HepG2 (cell line): ENCODE results near the gene BAMBI. TPM values are rescaled to one million over a fixed set of nuclear protein-coding genes. Genes with fewer than 3 reads are reported as not detected.

Experiments used
- ATAC-seq: fragments of 200-7000 bp; cut with Tn5 transposase; 3 replicates; pipeline ENCODE4 v1.9.1; 2020; ENCODE audit warnings: mild to moderate bottlenecking, moderate library complexity
- BruUV-seq: library from RNA; stranded (reverse); fragments of 400-500 nt; replicated peaks from 2 replicates; lab custom pipeline; 2021; lab: Mats Ljungman, UMichigan
- CTCF ChIA-PET: fragments of 300-600 bp; formaldehyde crosslinking; extraction: SDS; loops from one replicate; lab custom pipeline; 2021; ENCODE audit warnings: low total read pairs, inconsistent platforms, low intra/inter-chr PET ratio; lab: Yijun Ruan, JAX
- POLR2A ChIA-PET: fragments of 350-600 bp; sonication (Branson Sonifier 250); formaldehyde crosslinking; loops from one replicate; lab custom pipeline; 2020; ENCODE audit warnings: antibody characterized with exemption, inconsistent platforms; lab: Yijun Ruan, JAX
- DNase-seq: peaks from one replicate; pipeline ENCODE4 v3.0.0-alpha.2; 2015; ENCODE audit warnings: low spot score
- FAIRE-seq: peaks from 3 replicates; lab custom pipeline; 2011; peaks lifted over from hg19 to GRCh38; lab: Jason Lieb, UNC
- H2AFZ ChIP-seq: one replicate; pipeline ENCODE4 v1.6.1; 2011; ENCODE audit warnings: low read length, inconsistent platforms
- H3K27ac ChIP-seq: fragments of 300-600 bp; 3 replicates; pipeline ENCODE4 v1.8.0; 2011; ENCODE audit warnings: mixed run types, mild to moderate bottlenecking, mixed read lengths, low read length, inconsistent platforms; ENCODE audit not compliant: insufficient read depth; ENCODE audit errors: extremely low read length
- H3K27me3 ChIP-seq, 2 experiments: fragments of 200-600 bp in 1 of 2; 2 replicates in 1 of 2; 3 replicates in 1 of 2; pipeline versions ENCODE4 v1.6.0 to v1.8.0; 2011; ENCODE audit warnings: low read length in 2 of 2, mild to moderate bottlenecking in 2 of 2, moderate library complexity in 2 of 2, inconsistent platforms in 1 of 2; ENCODE audit not compliant: insufficient read depth in 2 of 2, control insufficient read depth in 1 of 2
- H3K36me3 ChIP-seq, 2 experiments: fragments of 200-600 bp in 1 of 2; replicated peaks in 1 of 2; 2 replicates in 1 of 2; 3 replicates in 1 of 2; pipeline versions ENCODE4 v1.5.1 to v1.8.0; 2011; ENCODE audit warnings: low read length in 2 of 2, inconsistent platforms in 1 of 2; ENCODE audit not compliant: insufficient read depth in 2 of 2, control insufficient read depth in 1 of 2
- H3K4me1 ChIP-seq: 2 replicates; pipeline ENCODE4 v1.5.1; 2012; ENCODE audit warnings: low read length, inconsistent platforms; ENCODE audit not compliant: insufficient read depth
- H3K4me2 ChIP-seq: 2 replicates; pipeline ENCODE4 v1.6.0; 2011; ENCODE audit warnings: low read depth, low read length, inconsistent platforms
- H3K4me3 ChIP-seq, 3 experiments: fragments of 200-600 bp in 1 of 3; sonication (generic), shearing (Covaris generic) in 1 of 3; replicated peaks in 1 of 3; 2 replicates each; pipeline ENCODE4 v1.5.1; 2011 to 2016; ENCODE audit warnings: low read length in 3 of 3, inconsistent platforms in 2 of 3, low read depth in 2 of 3, mild to moderate bottlenecking in 2 of 3, control low read depth in 1 of 3, mixed read lengths in 1 of 3; ENCODE audit not compliant: insufficient read depth in 1 of 3
- H3K79me2 ChIP-seq: one replicate; pipeline ENCODE4 v1.6.1; 2011; ENCODE audit warnings: low read length, inconsistent platforms; ENCODE audit not compliant: insufficient read depth
- H3K9ac ChIP-seq: 2 replicates; pipeline ENCODE4 v1.6.0; 2011; ENCODE audit warnings: mild to moderate bottlenecking, low read depth, low read length, inconsistent platforms; ENCODE audit not compliant: insufficient read depth
- H3K9me3 ChIP-seq: 2 replicates; pipeline ENCODE4 v1.5.1; 2012; ENCODE audit warnings: mild to moderate bottlenecking, low read length
- H4K20me1 ChIP-seq: 2 replicates; pipeline ENCODE4 v1.6.0; 2011; ENCODE audit warnings: inconsistent platforms, mild to moderate bottlenecking, low read length, moderate library complexity; ENCODE audit not compliant: insufficient read depth
- AHDC1 ChIP-seq: sonication (generic); formaldehyde crosslinking; IDR thresholded peaks from 2 replicates; pipeline ENCODE4 v1.5.1; 2020; ENCODE audit warnings: mild to moderate bottlenecking, missing genetic modification reagents, borderline replicate concordance
- CENPBD1 ChIP-seq: sonication (generic); formaldehyde crosslinking; IDR thresholded peaks from 2 replicates; pipeline ENCODE4 v1.8.0; 2022; ENCODE audit warnings: missing genetic modification reagents, low read depth, mild to moderate bottlenecking, borderline replicate concordance
- HOXA9 ChIP-seq: sonication (generic); formaldehyde crosslinking; IDR thresholded peaks from 2 replicates; pipeline ENCODE4 v1.8.1; 2022; ENCODE audit warnings: missing genetic modification reagents, mild to moderate bottlenecking, moderate library complexity, borderline replicate concordance
- MZF1 ChIP-seq: sonication (generic); formaldehyde crosslinking; IDR thresholded peaks from 2 replicates; pipeline ENCODE4 v1.8.1; 2023; ENCODE audit warnings: mild to moderate bottlenecking, missing genetic modification reagents, borderline replicate concordance
- ZNF709 ChIP-seq: sonication (generic); formaldehyde crosslinking; IDR thresholded peaks from 2 replicates; pipeline ENCODE4 v1.5.0; 2020; ENCODE audit warnings: mild to moderate bottlenecking, missing genetic modification reagents
- WGBS: methylation state at CpG from one replicate; pipeline ENCODE4 v1.1.6; 2017; ENCODE audit warnings: low lambda C conversion rate; 5-methylcytosine and 5-hydroxymethylcytosine counted together
- in situ Hi-C: cut with HindIII; loops from 2 replicates; pipeline ENCODE4 v1.10.0; 2017; ENCODE audit warnings: low pct_unique_long_range_greater_than_20kb; ENCODE audit not compliant: extremely low pct_ligation_motif_present
- intact Hi-C: fragments of 100-400 bp; cut with micrococcal nuclease; formaldehyde crosslinking; loops from one replicate; pipeline ENCODE4 v1.10.0; 2022; ENCODE audit not compliant: unreplicated experiment
- polyA plus RNA-seq, 8 experiments: library from polyadenylated mRNA; depleted of rRNA in 3 of 8; stranded (reverse) in 7 of 8; unstranded in 1 of 8; fragments of >200 nt; fragmentation: Illumina TruSeq in 4 of 8; extraction: Trizol in 4 of 8; gene quantifications; 2 replicates each; pipeline versions ENCODE4 v1.2.1 to v1.2.3, GENCODE V29; 2011 to 2016; ENCODE audit warnings: low read depth in 4 of 8, missing spikeins in 1 of 8, mixed read lengths in 1 of 8; ENCODE audit not compliant: insufficient read depth in 1 of 8
- total RNA-seq, 5 experiments: library from RNA; depleted of rRNA; stranded (reverse); fragments of >200 nt; fragmentation: Illumina TruSeq; extraction: Trizol; gene quantifications; 2 replicates each; pipeline ENCODE4 v1.2.3, GENCODE V29; 2016; ENCODE audit warnings: low read depth in 1 of 5

The BAMBI gene
- total and polyA plus RNA-seq, 2 of the 13 experiments (the other 11 are each of a cell fraction or from before 2014, with no cell fraction given): 12.0 to 23.6 TPM

GRCh38 chr10:28730031-28730778, 52.9 kb downstream of the BAMBI start:
- Histone ChIP-seq H3K9me3 (peaks cover 5% of the 10 kb centered on the region; the same call in 1 of the 2 replicates), H3K79me2 (no peaks in the 10 kb centered on the region), H3K4me2 (peak overlapping the region; percentile 48), H3K27ac (no peak overlapping the region), H3K9ac (0 out of 2 replicates have a peak overlapping the region, but pooled peaks have one; percentile 1), H3K36me3 (no peaks in the 10 kb centered on the region), H4K20me1 (no peaks in the 10 kb centered on the region), H2AFZ (no peak overlapping the region), H3K27me3 (no peaks in the 10 kb centered on the region), H3K4me1 (peaks cover 35% of the 10 kb centered on the region), H3K4me3 (no peak overlapping the region; a peak in 2 of 6 replicates)
- TF ChIP-seq AHDC1 (no peak), ZNF709 (CRISPR knock-in tag) (no peak), MZF1 (no peak), HOXA9 (no peak), CENPBD1 (CRISPR knock-in tag) (no peak)
- ATAC-seq (no peak), DNase-seq (no peak), FAIRE-seq (no peak)
- POLR2A ChIA-PET: interaction anchor here (0.9 kb wide), 1 partner anchor 210 kb away, joined by 3 read pairs; no protein-coding TSS in a partner anchor
- CTCF ChIA-PET: no interaction called here
- WGBS: 40% methylated on average over 7 of the region's 7 CpGs
- in situ Hi-C loops (no loop called here), intact Hi-C loops (loop anchor here (10.0 kb wide), 1 partner anchor 45 kb away; no protein-coding TSS in a partner anchor)
- no TSS peak for BruUV-seq
